ENCODE measurements around the gene APP.

Gene APP

DNA sequence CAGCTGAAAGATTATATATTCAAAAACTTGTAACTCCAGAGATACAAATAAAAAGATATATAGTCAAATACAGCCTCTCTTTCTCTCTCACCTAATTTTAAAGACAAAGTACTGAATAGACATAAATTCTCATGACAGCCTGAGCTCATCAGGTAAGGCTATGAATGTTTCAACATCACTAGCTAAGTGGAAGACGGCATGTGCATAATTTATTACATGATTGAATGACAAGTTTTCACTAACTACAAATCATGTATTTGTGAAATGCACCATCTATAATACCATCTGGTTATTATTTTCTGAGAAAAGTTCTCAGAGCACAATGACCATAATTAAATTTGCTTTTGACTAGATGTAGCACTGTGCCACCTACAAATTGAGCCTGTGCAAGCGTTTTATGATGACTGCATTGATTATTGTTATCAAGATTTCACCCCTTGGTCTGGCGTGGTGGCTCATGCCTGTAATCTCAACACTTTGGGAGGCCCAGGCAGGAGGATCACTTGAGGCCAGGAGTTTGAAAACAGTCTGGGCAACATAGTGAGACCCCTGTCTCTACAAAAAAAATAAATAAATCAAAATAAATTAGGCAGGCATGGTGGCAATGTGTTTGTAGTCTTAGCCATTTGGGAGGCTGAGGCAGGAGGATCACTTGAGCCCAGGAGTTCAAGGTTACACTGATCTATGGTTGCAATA, 128.2 kb downstream of the APP start:
- no peak overlapping the region for H3K4me3 ChIP-seq (replicated peaks; ENCODE audit: low read depth, low read length)
- TF ChIP-seq CTCF (IDR thresholded peaks at IDR 0.05; ENCODE audit: low read depth, low read length, missing control alignments): no peak
- DNase-seq (ENCODE audit: extremely low read depth, low read depth): no peak

DNA sequence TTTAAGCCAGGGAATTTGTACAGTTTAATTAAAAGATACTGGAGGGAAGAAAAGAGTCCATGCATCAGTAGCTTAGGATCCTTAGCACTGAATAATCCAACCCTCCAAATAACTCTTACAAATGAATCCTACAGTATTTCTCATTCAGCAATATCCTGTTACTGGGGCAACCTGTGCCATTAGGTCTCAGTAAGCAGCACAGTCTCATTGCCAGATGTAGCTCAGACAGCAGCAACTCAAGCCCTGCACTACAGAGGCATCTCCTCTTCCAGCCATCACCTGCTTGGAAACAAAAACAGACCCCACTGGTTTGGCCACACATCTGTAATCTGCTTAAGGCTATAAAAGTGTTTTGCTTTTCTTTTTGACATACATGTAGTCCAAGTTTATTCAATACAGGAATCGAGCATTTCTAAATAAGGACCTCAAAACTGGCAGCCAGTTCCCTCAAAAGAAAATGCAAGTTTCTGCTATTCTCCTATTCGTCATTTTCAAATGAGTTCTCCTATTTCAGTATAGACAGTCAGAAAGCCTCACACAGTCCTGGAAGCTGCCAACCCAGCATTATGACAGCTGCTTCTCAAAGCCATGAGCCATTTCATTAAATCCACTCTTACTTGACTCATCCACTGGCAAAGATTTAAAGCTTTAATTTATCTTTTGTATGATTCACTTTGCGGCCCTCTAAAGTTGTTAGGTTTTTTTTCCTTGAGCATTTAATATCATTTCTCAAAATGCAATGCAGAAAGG, 129.0 kb downstream of the APP start:
- no peak for TF ChIP-seq CTCF (IDR thresholded peaks at IDR 0.05; ENCODE audit: low read depth, low read length, missing control alignments)
- no peak overlapping the region for H3K4me3 ChIP-seq (replicated peaks; ENCODE audit: low read depth, low read length)
- DNase-seq (ENCODE audit: extremely low read depth, low read depth): no peak

DNA sequence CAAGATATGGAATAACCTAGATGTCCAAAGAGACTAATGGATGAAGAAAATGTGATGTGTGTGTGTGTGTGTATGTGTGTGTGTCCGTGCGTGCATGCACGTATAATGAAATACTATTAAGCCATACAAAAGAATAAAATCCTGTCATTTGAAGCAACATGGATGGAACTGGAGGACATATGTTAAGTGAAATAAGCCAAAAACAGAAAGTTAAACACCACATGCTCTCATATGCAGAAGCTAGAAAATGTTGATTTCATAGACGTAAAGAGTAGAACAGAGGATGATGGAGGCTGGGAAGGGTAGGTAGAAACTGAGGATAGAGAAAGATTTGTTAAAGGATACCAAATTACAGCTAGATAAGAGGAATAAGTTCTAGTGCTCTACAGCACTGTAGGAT, 133.7 kb downstream of the APP start:
- no peak for TF ChIP-seq CTCF (IDR thresholded peaks at IDR 0.05; ENCODE audit: low read depth, low read length, missing control alignments)
- no peak overlapping the region for H3K4me3 ChIP-seq (replicated peaks; ENCODE audit: low read depth, low read length)

GRCh38 chr21:26032263-26032662, 138.3 kb downstream of the APP start:
- H3K4me3 ChIP-seq (replicated peaks; ENCODE audit: low read depth, low read length): no peak overlapping the region
- no peak for DNase-seq (ENCODE audit: extremely low read depth, low read depth)
- peak; percentile 13 for TF ChIP-seq CTCF (IDR thresholded peaks at IDR 0.05; ENCODE audit: low read depth, low read length, missing control alignments)

More for the DNA sequence above, 133.7 kb downstream of the APP start:
- DNase-seq (ENCODE audit: extremely low read depth, low read depth): no peak

GRCh38 chr21:26028183-26028582, 142.4 kb downstream of the APP start:
- no peak for TF ChIP-seq CTCF (IDR thresholded peaks at IDR 0.05; ENCODE audit: low read depth, low read length, missing control alignments)
- no peak overlapping the region for H3K4me3 ChIP-seq (replicated peaks; ENCODE audit: low read depth, low read length)
- no peak for DNase-seq (ENCODE audit: extremely low read depth, low read depth)

DNA sequence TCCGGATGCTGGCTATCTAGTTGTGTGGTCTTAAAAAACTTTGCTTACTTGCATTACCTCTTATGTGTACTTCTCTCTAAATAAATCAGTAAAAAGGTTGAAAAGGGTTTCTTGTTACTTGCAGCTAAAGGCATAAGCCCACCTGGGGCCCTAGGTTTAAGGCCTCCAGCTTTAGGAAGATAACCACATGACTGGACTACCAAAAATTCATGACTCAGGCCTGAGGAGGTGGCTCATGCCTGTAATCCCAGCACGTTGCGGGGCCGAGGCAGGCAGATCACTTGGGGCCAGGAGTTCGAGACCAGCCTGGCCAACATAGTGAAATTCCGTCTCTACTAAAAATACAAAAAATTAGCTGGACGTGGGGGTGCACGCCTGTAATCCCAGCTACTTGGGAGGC, 142.9 kb downstream of the APP start:
- no peak for TF ChIP-seq CTCF (IDR thresholded peaks at IDR 0.05; ENCODE audit: low read depth, low read length, missing control alignments)
- no peak for DNase-seq (ENCODE audit: extremely low read depth, low read depth)
- no peak overlapping the region for H3K4me3 ChIP-seq (replicated peaks; ENCODE audit: low read depth, low read length)
